ENCODE measurements around the gene TIAM1.

TIAM1 gene

DNA sequence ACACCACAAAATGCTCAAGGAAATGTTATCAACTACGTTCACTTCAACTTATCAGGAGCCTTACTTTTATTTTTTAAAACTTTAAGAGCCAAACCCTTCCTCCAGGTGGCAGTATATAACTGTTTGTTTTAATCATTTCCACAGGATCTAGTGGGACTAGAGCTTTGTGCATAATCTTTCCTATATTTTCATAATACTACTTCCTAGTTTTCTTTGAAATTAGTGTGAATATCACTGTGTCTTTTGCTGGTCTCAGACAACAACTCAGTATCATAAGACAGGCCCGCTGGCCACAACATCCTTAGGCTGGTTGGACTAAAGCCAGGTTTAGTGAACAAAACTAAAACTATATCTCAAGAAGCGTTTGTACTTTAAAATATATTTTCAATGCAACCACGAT lies 145.5 kb downstream of the TIAM1 start:
- peak; percentile 47 for DNase-seq (ENCODE audit: low read depth)

- DNase-seq (ENCODE audit: low read depth) = no peak
These were observed 147.3 kb downstream of the TIAM1 start for GRCh38 chr21:31196724-31197123.

DNA sequence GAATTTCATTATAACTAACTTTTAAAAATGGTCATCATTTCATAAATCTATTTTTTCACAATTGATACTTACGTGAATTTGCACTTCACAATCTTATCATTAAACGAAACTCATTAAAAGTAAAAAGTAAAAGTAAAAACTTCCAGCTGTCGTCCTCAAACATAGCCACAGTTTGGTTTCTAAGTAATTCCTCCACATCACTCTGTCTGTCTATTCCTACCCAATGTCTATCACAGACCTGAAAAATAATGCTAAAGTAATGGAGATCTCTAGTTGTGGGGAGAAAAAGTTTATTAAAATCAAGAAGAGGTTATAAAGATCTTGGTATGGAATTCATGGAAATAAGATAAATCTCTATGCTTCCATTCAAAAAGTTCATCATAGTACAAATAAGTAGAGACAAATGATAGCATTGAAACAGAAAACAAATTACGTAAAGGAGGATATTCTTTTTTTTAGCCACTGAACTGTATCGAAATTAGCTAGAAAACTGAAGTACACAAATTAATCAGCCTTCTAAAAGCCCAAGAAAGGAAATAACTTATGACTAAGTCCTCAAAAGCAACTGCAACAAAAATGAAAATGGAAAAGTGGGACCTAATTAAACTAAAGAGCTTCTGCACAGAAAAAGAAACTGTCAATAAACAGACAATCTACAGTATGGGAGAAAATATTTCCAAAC lies 148.6 kb downstream of the TIAM1 start:
- DNase-seq (ENCODE audit: low read depth) = no peak

GRCh38 chr21:31194510-31195293 lies 149.4 kb downstream of the TIAM1 start:
- DNase-seq (ENCODE audit: low read depth) = no peak

- no peak for DNase-seq (ENCODE audit: low read depth)
These were observed 150.3 kb downstream of the TIAM1 start for GRCh38 chr21:31193761-31194160.

GRCh38 chr21:31191553-31191952 lies 152.5 kb downstream of the TIAM1 start:
- no peak for DNase-seq (ENCODE audit: low read depth)

GRCh38 chr21:31190516-31190915 lies 153.5 kb downstream of the TIAM1 start:
- no peak for DNase-seq (ENCODE audit: low read depth)

DNA sequence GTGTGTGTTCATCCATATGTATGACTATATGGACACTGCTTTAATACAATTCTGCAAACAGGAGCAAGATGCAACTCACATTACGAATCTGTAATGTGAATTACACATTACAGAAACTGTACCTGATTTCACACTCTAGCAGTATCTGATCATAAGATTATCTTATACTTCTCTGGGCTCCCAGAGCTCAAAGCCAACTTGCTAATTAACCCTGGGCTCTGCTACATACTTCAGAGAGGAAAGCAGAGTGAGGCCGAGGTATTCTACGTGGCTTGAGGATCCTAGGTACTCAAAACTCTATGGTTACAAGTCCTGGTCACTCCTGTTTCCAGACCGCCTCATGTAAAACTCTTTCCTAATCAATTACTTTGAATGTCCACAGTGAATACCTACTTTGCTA lies 156.6 kb downstream of the TIAM1 start:
- no peak for DNase-seq (ENCODE audit: low read depth)

- DNase-seq (ENCODE audit: low read depth) = no peak
These were observed 157.1 kb downstream of the TIAM1 start for GRCh38 chr21:31186916-31187315.

GRCh38 chr21:31185663-31186062 lies 158.4 kb downstream of the TIAM1 start:
- no peak for DNase-seq (ENCODE audit: low read depth)

DNA sequence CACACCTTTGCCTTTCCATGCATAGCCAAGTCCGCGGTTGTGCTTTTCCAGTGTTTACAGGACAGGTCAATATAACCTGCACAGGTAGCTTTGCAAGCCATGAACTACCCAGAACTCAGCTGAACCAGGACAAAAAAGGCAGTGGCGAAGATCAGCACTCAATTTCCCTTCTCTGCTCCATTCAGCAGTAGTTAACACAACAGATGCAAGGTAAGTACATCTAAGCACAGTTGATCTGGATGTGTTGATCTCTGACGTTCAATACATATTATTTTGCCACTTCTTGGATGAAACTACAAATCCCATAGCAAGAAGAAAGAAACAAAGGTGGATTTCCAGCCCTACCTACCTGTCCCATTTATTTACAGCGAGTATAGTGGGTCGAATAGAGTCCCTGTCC lies 159.2 kb downstream of the TIAM1 start:
- no peak for DNase-seq (ENCODE audit: low read depth)

- DNase-seq (ENCODE audit: low read depth) = no peak
These were observed 159.6 kb downstream of the TIAM1 start for GRCh38 chr21:31184459-31184858.

GRCh38 chr21:31182231-31183140 lies 161.6 kb downstream of the TIAM1 start:
- no peak for DNase-seq (ENCODE audit: low read depth)

- DNase-seq (ENCODE audit: low read depth) = no peak
These were observed 162.8 kb downstream of the TIAM1 start for GRCh38 chr21:31181082-31181750.

DNA sequence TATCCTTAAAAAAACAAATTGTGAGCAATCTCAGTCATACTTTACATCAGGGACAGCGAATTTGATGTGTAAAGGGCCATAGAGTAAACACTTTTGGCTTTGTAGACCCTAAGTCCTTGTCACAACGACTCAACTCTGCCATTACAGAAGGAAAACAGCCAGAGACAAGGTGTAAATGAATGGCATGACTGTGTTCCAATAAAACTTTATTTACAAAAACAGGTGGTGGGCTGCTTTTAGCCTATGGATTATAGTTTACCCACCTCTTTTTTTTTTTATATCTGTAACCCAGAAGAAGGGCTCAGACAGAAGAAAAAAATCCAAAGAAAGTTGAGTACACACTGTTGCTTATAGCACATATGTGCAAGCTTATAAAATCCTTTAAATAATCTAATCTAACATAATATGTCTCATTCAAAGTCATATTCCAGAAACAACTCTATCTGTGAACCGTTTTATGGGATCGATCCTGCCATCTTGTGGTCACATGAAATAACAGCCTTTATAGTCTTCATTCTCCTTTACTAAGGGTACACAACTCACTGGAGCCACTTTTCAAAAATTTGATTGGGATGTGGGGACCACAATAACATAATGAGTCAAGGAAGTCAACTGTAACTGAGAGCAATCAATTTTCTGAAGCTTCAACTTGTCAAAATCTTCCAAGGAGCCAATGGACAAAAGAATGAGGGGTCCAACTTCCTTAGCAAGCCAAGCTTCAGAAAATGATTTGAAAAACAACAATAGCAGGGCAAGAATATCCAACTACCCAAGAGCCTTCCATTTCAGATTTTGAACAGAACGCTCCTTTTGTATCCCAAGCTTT lies 163.6 kb downstream of the TIAM1 start:
- DNase-seq (ENCODE audit: low read depth) = peak; percentile 49

DNA sequence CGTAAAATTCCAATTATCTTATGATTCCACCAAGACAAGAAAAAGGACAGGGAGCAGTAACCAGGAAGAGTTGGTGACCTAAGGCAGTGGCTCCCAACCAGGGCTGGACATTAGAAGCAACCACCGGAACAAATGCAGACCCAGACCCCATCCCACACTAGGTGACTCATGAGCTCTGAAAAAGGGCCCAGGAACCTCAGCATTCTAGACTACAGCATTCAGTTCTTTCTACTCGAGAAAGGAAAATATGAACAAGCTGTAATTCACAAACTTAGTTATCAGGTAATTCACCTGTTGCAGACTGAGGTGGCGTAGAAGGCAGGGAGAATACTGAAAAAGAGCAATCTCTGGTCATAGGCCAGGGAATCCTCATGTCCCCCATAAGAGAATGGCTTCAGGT lies 167.3 kb downstream of the TIAM1 start:
- no peak for DNase-seq (ENCODE audit: low read depth)

DNA sequence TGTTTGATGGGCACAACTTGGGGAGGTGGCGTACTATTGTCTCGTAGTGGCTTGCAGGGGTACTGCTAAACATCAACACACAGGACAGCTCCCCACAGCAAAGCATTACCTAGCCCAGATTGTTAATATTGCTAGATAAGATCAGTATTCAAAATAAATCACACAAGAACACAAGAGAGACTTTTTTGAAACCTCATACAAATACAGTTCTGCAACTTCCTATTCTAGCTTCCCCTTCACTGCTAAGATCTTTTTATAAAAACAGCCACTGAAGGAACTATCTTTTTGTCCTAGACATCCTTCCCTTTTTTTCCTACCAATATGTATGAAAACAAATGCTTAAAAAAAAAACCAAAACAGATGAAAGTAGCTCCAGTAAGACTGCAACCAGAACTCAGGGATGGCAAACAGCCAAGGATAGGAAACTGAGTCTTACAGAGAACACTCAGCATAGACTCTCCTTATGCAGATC lies 167.9 kb downstream of the TIAM1 start:
- DNase-seq (ENCODE audit: low read depth) = no peak

GRCh38 chr21:31173881-31174555 lies 170.0 kb downstream of the TIAM1 start:
- DNase-seq (ENCODE audit: low read depth) = no peak

GRCh38 chr21:31172328-31172727 lies 171.7 kb downstream of the TIAM1 start:
- DNase-seq (ENCODE audit: low read depth) = no peak

Measured in fibroblast of the conjunctiva (primary cell).